ENCODE measurements around the gene KCTD20. TPM values are rescaled to one million over a fixed set of nuclear protein-coding genes. Genes with fewer than 3 reads are reported as not detected.

Gene KCTD20
- total RNA-seq, 1 donor from 2014 or later = 64.2 TPM

GRCh38 chr6:36422714-36423100 lies 20.1 kb upstream of the KCTD20 start:
- peak overlapping the region; percentile 88 to 93 (median 90) for H3K9ac ChIP-seq (ENCODE audit: low read depth in 1 of 3, low read length in 3 of 3)
- no peaks in the 10 kb centered on the region for H3K9me3 ChIP-seq (ENCODE audit: control insufficient read depth in 3 of 3, low read length in 3 of 3)
- H3K27ac ChIP-seq (ENCODE audit: low read depth, low read length) = peak overlapping the region; percentile 88
- no peaks in the 10 kb centered on the region for H3K27me3 ChIP-seq (ENCODE audit: control insufficient read depth in 3 of 3, insufficient read depth in 3 of 3, low read length in 3 of 3)
- H3K4me1 ChIP-seq (ENCODE audit: control insufficient read depth in 3 of 3, insufficient read depth in 3 of 3, low read length in 3 of 3) = peaks cover 9 to 14% (median 11%) of the 10 kb centered on the region in 3 donors
- H3K4me3 ChIP-seq (ENCODE audit: low read length in 3 of 3) = peak overlapping the region; percentile 83 to 90 (median 89)
- no peaks in the 10 kb centered on the region for H3K36me3 ChIP-seq (ENCODE audit: control insufficient read depth in 3 of 3, insufficient read depth in 3 of 3, low read length in 3 of 3)

GRCh38 chr6:36423101-36423824 lies 19.5 kb upstream of the KCTD20 start:
- no peaks in the 10 kb centered on the region for H3K9me3 ChIP-seq (ENCODE audit: control insufficient read depth in 3 of 3, low read length in 3 of 3)
- H3K4me1 ChIP-seq (ENCODE audit: control insufficient read depth in 3 of 3, insufficient read depth in 3 of 3, low read length in 3 of 3) = peaks cover 9 to 14% (median 11%) of the 10 kb centered on the region in 3 donors
- peak overlapping the region; percentile 88 for H3K27ac ChIP-seq (ENCODE audit: low read depth, low read length)
- H3K27me3 ChIP-seq (ENCODE audit: control insufficient read depth in 3 of 3, insufficient read depth in 3 of 3, low read length in 3 of 3) = no peaks in the 10 kb centered on the region
- H3K9ac ChIP-seq (ENCODE audit: low read depth in 1 of 3, low read length in 3 of 3) = peak overlapping the region; percentile 88 to 93 (median 90)
- no peaks in the 10 kb centered on the region for H3K36me3 ChIP-seq (ENCODE audit: control insufficient read depth in 3 of 3, insufficient read depth in 3 of 3, low read length in 3 of 3)
- H3K4me3 ChIP-seq (ENCODE audit: low read length in 3 of 3) = peak overlapping the region; percentile 83 to 90 (median 89)

GRCh38 chr6:36426622-36427021 lies 16.2 kb upstream of the KCTD20 start:
- peaks cover 9 to 14% (median 11%) of the 10 kb centered on the region in 3 donors for H3K4me1 ChIP-seq (ENCODE audit: control insufficient read depth in 3 of 3, insufficient read depth in 3 of 3, low read length in 3 of 3)
- H3K27ac ChIP-seq (ENCODE audit: low read depth, low read length) = no peak overlapping the region
- H3K9ac ChIP-seq (ENCODE audit: low read depth in 1 of 3, low read length in 3 of 3) = no peak overlapping the region

GRCh38 chr6:36428911-36429310 lies 13.9 kb upstream of the KCTD20 start:
- Histone ChIP-seq H3K4me3 (ENCODE audit: low read length in 3 of 3) (no peak overlapping the region), H3K36me3 (ENCODE audit: control insufficient read depth in 3 of 3, insufficient read depth in 3 of 3, low read length in 3 of 3) (no peaks in the 10 kb centered on the region), H3K27me3 (ENCODE audit: control insufficient read depth in 3 of 3, insufficient read depth in 3 of 3, low read length in 3 of 3) (no peaks in the 10 kb centered on the region), H3K4me1 (ENCODE audit: control insufficient read depth in 3 of 3, insufficient read depth in 3 of 3, low read length in 3 of 3) (peaks cover under 1% of the 10 kb centered on the region in 3 donors), H3K9me3 (ENCODE audit: control insufficient read depth in 3 of 3, low read length in 3 of 3) (no peaks in the 10 kb centered on the region), H3K9ac (ENCODE audit: low read depth in 1 of 3, low read length in 3 of 3) (no peak overlapping the region), H3K27ac (ENCODE audit: low read depth, low read length) (no peak overlapping the region)

More at GRCh38 chr6:36426622-36427021, 16.2 kb upstream of the KCTD20 start:
- H3K27me3 ChIP-seq (ENCODE audit: control insufficient read depth in 3 of 3, insufficient read depth in 3 of 3, low read length in 3 of 3) = no peaks in the 10 kb centered on the region
- H3K4me3 ChIP-seq (ENCODE audit: low read length in 3 of 3) = no peak overlapping the region
- no peaks in the 10 kb centered on the region for H3K9me3 ChIP-seq (ENCODE audit: control insufficient read depth in 3 of 3, low read length in 3 of 3)
- no peaks in the 10 kb centered on the region for H3K36me3 ChIP-seq (ENCODE audit: control insufficient read depth in 3 of 3, insufficient read depth in 3 of 3, low read length in 3 of 3)

DNA sequence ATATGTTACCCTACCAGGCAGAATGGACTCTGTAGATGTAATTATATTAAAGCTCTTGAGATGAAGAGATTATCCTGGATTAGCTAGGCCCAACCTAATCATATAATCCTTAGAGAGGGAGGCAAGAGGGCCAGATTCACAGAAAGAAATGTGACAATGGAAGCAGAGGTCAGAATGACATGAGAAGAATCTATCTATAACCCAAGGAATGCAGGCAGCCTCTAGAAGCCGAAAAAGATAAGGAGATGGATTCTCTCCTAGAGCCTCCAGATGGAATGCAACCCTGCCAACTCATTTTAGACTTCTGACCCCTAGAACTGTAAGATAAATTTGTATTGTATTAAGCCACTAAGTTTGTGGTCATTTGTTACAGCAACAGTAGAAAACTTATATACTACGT lies 12.4 kb upstream of the KCTD20 start:
- H3K27me3 ChIP-seq (ENCODE audit: control insufficient read depth in 3 of 3, insufficient read depth in 3 of 3, low read length in 3 of 3) = no peaks in the 10 kb centered on the region
- H3K4me1 ChIP-seq (ENCODE audit: control insufficient read depth in 3 of 3, insufficient read depth in 3 of 3, low read length in 3 of 3) = no peaks in the 10 kb centered on the region
- no peak overlapping the region for H3K9ac ChIP-seq (ENCODE audit: low read depth in 1 of 3, low read length in 3 of 3)
- no peaks in the 10 kb centered on the region for H3K36me3 ChIP-seq (ENCODE audit: control insufficient read depth in 3 of 3, insufficient read depth in 3 of 3, low read length in 3 of 3)
- no peaks in the 10 kb centered on the region for H3K9me3 ChIP-seq (ENCODE audit: control insufficient read depth in 3 of 3, low read length in 3 of 3)
- H3K27ac ChIP-seq (ENCODE audit: low read depth, low read length) = no peak overlapping the region
- no peak overlapping the region for H3K4me3 ChIP-seq (ENCODE audit: low read length in 3 of 3)

DNA sequence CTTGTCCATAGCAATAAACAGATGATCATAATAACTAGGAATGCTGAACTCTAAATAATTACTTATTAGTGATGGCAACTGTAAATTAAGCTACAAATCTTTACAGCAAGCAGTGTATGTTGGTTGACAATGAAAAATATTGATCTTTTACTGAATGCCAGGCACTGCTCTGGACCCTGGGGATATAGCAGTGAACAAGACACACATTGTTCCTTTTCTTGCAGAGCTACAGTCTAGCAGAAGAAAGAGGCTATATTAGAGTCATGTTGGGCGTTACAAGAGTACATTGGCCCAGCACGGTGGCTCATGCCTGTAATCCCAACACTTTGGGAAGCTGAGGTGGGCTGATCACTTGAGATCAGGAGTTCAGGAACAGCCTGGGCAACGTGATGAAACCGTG lies 11.6 kb upstream of the KCTD20 start:
- H3K27ac ChIP-seq (ENCODE audit: low read depth, low read length) = no peak overlapping the region
- H3K4me1 ChIP-seq (ENCODE audit: control insufficient read depth in 3 of 3, insufficient read depth in 3 of 3, low read length in 3 of 3) = no peaks in the 10 kb centered on the region
- H3K36me3 ChIP-seq (ENCODE audit: control insufficient read depth in 3 of 3, insufficient read depth in 3 of 3, low read length in 3 of 3) = no peaks in the 10 kb centered on the region
- H3K9me3 ChIP-seq (ENCODE audit: control insufficient read depth in 3 of 3, low read length in 3 of 3) = no peaks in the 10 kb centered on the region
- H3K9ac ChIP-seq (ENCODE audit: low read depth in 1 of 3, low read length in 3 of 3) = no peak overlapping the region
- no peaks in the 10 kb centered on the region for H3K27me3 ChIP-seq (ENCODE audit: control insufficient read depth in 3 of 3, insufficient read depth in 3 of 3, low read length in 3 of 3)
- no peak overlapping the region for H3K4me3 ChIP-seq (ENCODE audit: low read length in 3 of 3)

- Histone ChIP-seq H3K4me1 (ENCODE audit: control insufficient read depth in 3 of 3, insufficient read depth in 3 of 3, low read length in 3 of 3) (no peaks in the 10 kb centered on the region), H3K27ac (ENCODE audit: low read depth, low read length) (no peak overlapping the region), H3K27me3 (ENCODE audit: control insufficient read depth in 3 of 3, insufficient read depth in 3 of 3, low read length in 3 of 3) (no peaks in the 10 kb centered on the region), H3K9ac (ENCODE audit: low read depth in 1 of 3, low read length in 3 of 3) (no peak overlapping the region), H3K36me3 (ENCODE audit: control insufficient read depth in 3 of 3, insufficient read depth in 3 of 3, low read length in 3 of 3) (no peaks in the 10 kb centered on the region), H3K4me3 (ENCODE audit: low read length in 3 of 3) (no peak overlapping the region), H3K9me3 (ENCODE audit: control insufficient read depth in 3 of 3, low read length in 3 of 3) (no peaks in the 10 kb centered on the region)
Observed at GRCh38 chr6:36432151-36432671, 10.6 kb upstream of the KCTD20 start.

- Histone ChIP-seq H3K9ac (ENCODE audit: low read depth in 1 of 3, low read length in 3 of 3) (no peak overlapping the region), H3K27ac (ENCODE audit: low read depth, low read length) (no peak overlapping the region), H3K4me3 (ENCODE audit: low read length in 3 of 3) (no peak overlapping the region), H3K36me3 (ENCODE audit: control insufficient read depth in 3 of 3, insufficient read depth in 3 of 3, low read length in 3 of 3) (no peaks in the 10 kb centered on the region), H3K4me1 (ENCODE audit: control insufficient read depth in 3 of 3, insufficient read depth in 3 of 3, low read length in 3 of 3) (peaks cover under 1 to 5% (median 2%) of the 10 kb centered on the region in 3 donors), H3K27me3 (ENCODE audit: control insufficient read depth in 3 of 3, insufficient read depth in 3 of 3, low read length in 3 of 3) (no peaks in the 10 kb centered on the region), H3K9me3 (ENCODE audit: control insufficient read depth in 3 of 3, low read length in 3 of 3) (no peaks in the 10 kb centered on the region)
Observed at GRCh38 chr6:36436466-36436865, 6.3 kb upstream of the KCTD20 start.

- peaks cover 21 to 26% (median 22%) of the 10 kb centered on the region in 3 donors for H3K4me1 ChIP-seq (ENCODE audit: control insufficient read depth in 3 of 3, insufficient read depth in 3 of 3, low read length in 3 of 3)
- H3K27me3 ChIP-seq (ENCODE audit: control insufficient read depth in 3 of 3, insufficient read depth in 3 of 3, low read length in 3 of 3) = no peaks in the 10 kb centered on the region
- no peaks in the 10 kb centered on the region for H3K9me3 ChIP-seq (ENCODE audit: control insufficient read depth in 3 of 3, low read length in 3 of 3)
- H3K36me3 ChIP-seq (ENCODE audit: control insufficient read depth in 3 of 3, insufficient read depth in 3 of 3, low read length in 3 of 3) = no peaks in the 10 kb centered on the region
- H3K4me3 ChIP-seq (ENCODE audit: low read length in 3 of 3) = peak overlapping the region in 2 of 3 donors; percentile 13 to 25
- peak overlapping the region; percentile 94 for H3K27ac ChIP-seq (ENCODE audit: low read depth, low read length)
- H3K9ac ChIP-seq (ENCODE audit: low read depth in 1 of 3, low read length in 3 of 3) = peak overlapping the region; percentile 1 to 69 (median 58)
Observed at GRCh38 chr6:36441307-36441894, 1.4 kb upstream of the KCTD20 start.

DNA sequence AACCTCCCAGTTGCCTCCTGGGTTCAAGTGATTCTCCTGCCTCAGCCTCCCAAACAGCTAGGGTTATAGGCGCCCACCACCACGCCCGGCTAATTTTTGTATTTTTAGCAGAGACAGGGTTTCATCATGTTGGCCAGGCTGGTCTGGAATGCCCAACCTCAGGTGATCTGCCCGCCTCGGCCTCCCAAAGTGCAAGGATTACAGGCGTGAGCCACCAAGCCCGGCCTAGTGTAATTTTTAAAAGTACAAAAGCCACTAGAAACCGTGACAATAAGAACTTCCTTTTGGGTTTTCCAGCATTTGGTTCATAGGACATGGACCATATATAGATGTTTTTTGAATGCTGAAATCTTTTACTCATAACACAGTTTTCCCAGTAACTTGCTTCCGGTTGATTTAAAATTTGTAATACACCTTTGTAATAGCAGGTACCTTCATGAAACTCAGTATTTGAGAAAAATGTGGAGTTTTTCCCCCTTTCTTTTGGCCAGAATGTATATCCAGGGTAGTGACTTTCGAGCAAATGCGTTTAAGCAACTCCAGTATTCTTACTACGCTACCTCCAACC lies 613 bp upstream of the KCTD20 start:
- Histone ChIP-seq H3K4me1 (ENCODE audit: control insufficient read depth in 3 of 3, insufficient read depth in 3 of 3, low read length in 3 of 3) (peaks cover 21 to 26% (median 22%) of the 10 kb centered on the region in 3 donors), H3K9me3 (ENCODE audit: control insufficient read depth in 3 of 3, low read length in 3 of 3) (no peaks in the 10 kb centered on the region)

More for the DNA sequence above, 613 bp upstream of the KCTD20 start:
- H3K36me3 ChIP-seq (ENCODE audit: control insufficient read depth in 3 of 3, insufficient read depth in 3 of 3, low read length in 3 of 3) = no peaks in the 10 kb centered on the region
- peak overlapping the region; percentile 94 for H3K27ac ChIP-seq (ENCODE audit: low read depth, low read length)
- H3K4me3 ChIP-seq (ENCODE audit: low read length in 3 of 3) = peak overlapping the region; percentile 85 to 98 (median 95)
- H3K9ac ChIP-seq (ENCODE audit: low read depth in 1 of 3, low read length in 3 of 3) = peak overlapping the region; percentile 82 to 99 (median 84)
- no peaks in the 10 kb centered on the region for H3K27me3 ChIP-seq (ENCODE audit: control insufficient read depth in 3 of 3, insufficient read depth in 3 of 3, low read length in 3 of 3)
